Measurements from ENCODE around the gene BEST3. TPM values are rescaled to one million over a fixed set of nuclear protein-coding genes. Genes with fewer than 3 reads are reported as not detected.

Gene BEST3
- polyA plus RNA-seq, 3 donors: not detected

GRCh38 chr12:69613351-69613750 lies 85.8 kb downstream of the BEST3 start:
- Mint-ChIP-seq H3K4me1 (peaks cover 15% of the 10 kb centered on the region), H3K27ac (no peak overlapping the region), H3K4me3 (no peak overlapping the region), H3K27me3 (ENCODE audit: low read depth in 3 of 3) (peaks cover 0 to 2% (median 2%) of the 10 kb centered on the region in 3 donors), H3K9me3 (peaks cover 0 to 7% (median 0%) of the 10 kb centered on the region in 7 donors), H3K36me3 (no peaks in the 10 kb centered on the region)
- H3K9ac ChIP-seq (ENCODE audit: insufficient read depth, low read length, poor library complexity, severe bottlenecking): no peak overlapping the region
- no peak overlapping the region for H3K27ac ChIP-seq (ENCODE audit: low read depth in 1 of 2, low read length in 2 of 2)
- no peak overlapping the region for H2AFZ ChIP-seq (ENCODE audit: insufficient read depth, low read depth, low read length, poor library complexity, severe bottlenecking)
- H3K4me1 ChIP-seq (ENCODE audit: control insufficient read depth in 1 of 2, insufficient read depth in 2 of 2, low read length in 2 of 2): peaks cover 7 to 10% of the 10 kb centered on the region in 2 donors
- H3K79me2 ChIP-seq (ENCODE audit: insufficient read depth, low read length): no peaks in the 10 kb centered on the region
- intact Hi-C loops (cut with micrococcal nuclease): no loop called here
- H3K9me3 ChIP-seq (replicated peaks in 1 of 2; ENCODE audit: control insufficient read depth in 1 of 2, insufficient read depth in 1 of 2, low read length in 2 of 2): peaks cover 0 to 4% of the 10 kb centered on the region in 2 donors
- H3K4me3 ChIP-seq (replicated peaks in 1 of 3; ENCODE audit: low read depth in 2 of 3, low read length in 3 of 3): no peak overlapping the region
- H3K27me3 ChIP-seq (ENCODE audit: control insufficient read depth in 2 of 2, insufficient read depth in 2 of 2, low read length in 2 of 2): no peaks in the 10 kb centered on the region
- no peak for TF ChIP-seq CTCF (IDR thresholded peaks at IDR 0.05)
- H3K4me2 ChIP-seq (replicated peaks; ENCODE audit: extremely low read depth, low read length, poor library complexity, severe bottlenecking): no peak overlapping the region
- no peak for DNase-seq
- H4K20me1 ChIP-seq (ENCODE audit: insufficient read depth, low read length): no peaks in the 10 kb centered on the region
- no peaks in the 10 kb centered on the region for H3K36me3 ChIP-seq (replicated peaks in 1 of 2; ENCODE audit: control insufficient read depth in 1 of 2, insufficient read depth in 2 of 2, low read length in 2 of 2)

GRCh38 chr12:69610729-69611128 lies 88.4 kb downstream of the BEST3 start, which contains the start of gene LRRC10:
TSS of gene LRRC10 (minus strand) at chr12:69610907. CDS start at chr12:69610838, 69 bp downstream.
- intact Hi-C loops (cut with micrococcal nuclease): no loop called here
- no peaks in the 10 kb centered on the region for H3K27me3 ChIP-seq (ENCODE audit: control insufficient read depth in 2 of 2, insufficient read depth in 2 of 2, low read length in 2 of 2)
- H4K20me1 ChIP-seq (ENCODE audit: insufficient read depth, low read length): no peaks in the 10 kb centered on the region
- TF ChIP-seq CTCF (IDR thresholded peaks at IDR 0.05): no peak
- Mint-ChIP-seq H3K27me3 (ENCODE audit: low read depth in 3 of 3) (peaks cover 0 to 2% (median 0%) of the 10 kb centered on the region in 3 donors), H3K4me1 (peaks cover 14% of the 10 kb centered on the region), H3K9me3 (peaks cover 0 to 7% (median 0%) of the 10 kb centered on the region in 7 donors), H3K36me3 (no peaks in the 10 kb centered on the region), H3K27ac (peak within 1 kb of the TSS in 1 of 7 donors; percentile 50), H3K4me3 (peak within 1 kb of the TSS in 1 of 2 donors; percentile 60)
- no peaks in the 10 kb centered on the region for H3K79me2 ChIP-seq (ENCODE audit: insufficient read depth, low read length)
- no peak for DNase-seq
- no peak within 1 kb of the TSS for H3K27ac ChIP-seq (ENCODE audit: low read depth in 1 of 2, low read length in 2 of 2)
- no peak within 1 kb of the TSS for H3K4me2 ChIP-seq (replicated peaks; ENCODE audit: extremely low read depth, low read length, poor library complexity, severe bottlenecking)
- H3K4me1 ChIP-seq (ENCODE audit: control insufficient read depth in 1 of 2, insufficient read depth in 2 of 2, low read length in 2 of 2): peaks cover 4 to 8% of the 10 kb centered on the region in 2 donors
- no peak within 1 kb of the TSS for H3K9ac ChIP-seq (ENCODE audit: insufficient read depth, low read length, poor library complexity, severe bottlenecking)
- H2AFZ ChIP-seq (ENCODE audit: insufficient read depth, low read depth, low read length, poor library complexity, severe bottlenecking): no peak within 1 kb of the TSS
- peaks cover 0 to 4% of the 10 kb centered on the region in 2 donors for H3K9me3 ChIP-seq (replicated peaks in 1 of 2; ENCODE audit: control insufficient read depth in 1 of 2, insufficient read depth in 1 of 2, low read length in 2 of 2)
- no peaks in the 10 kb centered on the region for H3K36me3 ChIP-seq (replicated peaks in 1 of 2; ENCODE audit: control insufficient read depth in 1 of 2, insufficient read depth in 2 of 2, low read length in 2 of 2)
- no peak within 1 kb of the TSS for H3K4me3 ChIP-seq (replicated peaks in 1 of 3; ENCODE audit: low read depth in 2 of 3, low read length in 3 of 3)
- 97% methylated on average over 8 of the region's 11 CpGs for WGBS (ENCODE audit: insufficient coverage)
